ENCODE measurements around the gene NCOA7. TPM values are rescaled to one million over a fixed set of nuclear protein-coding genes. Genes with fewer than 3 reads are reported as not detected.
"Not testable (repeated sequence)": the region's sequence is repeated elsewhere in the genome, so short reads cannot be mapped to it uniquely, and the experiment has no call there.

Gene NCOA7
- total RNA-seq, 1 donor from 2014 or later, result 7.8 TPM

DNA sequence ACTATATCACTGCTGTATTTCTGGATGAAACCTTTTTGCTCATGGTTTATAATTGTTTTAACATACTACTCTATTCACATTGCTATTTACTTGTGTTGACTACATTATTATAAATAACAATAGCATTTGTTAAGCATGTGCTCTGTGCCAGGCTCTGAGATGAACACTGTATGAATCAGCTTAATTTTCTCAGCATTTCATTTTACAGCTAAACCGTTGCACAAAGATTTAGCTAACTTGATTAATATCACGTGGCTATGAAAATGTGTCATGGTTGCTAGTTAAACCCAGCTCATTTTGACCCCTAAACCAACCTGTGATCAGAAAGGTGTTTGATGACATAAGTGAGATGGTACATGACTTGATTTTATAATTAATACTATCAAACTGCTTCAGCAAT lies 77.5 kb downstream of the NCOA7 start:
- no peak for DNase-seq (ENCODE audit: low read depth)

- no peak for DNase-seq (ENCODE audit: low read depth)
Measured at GRCh38 chr6:125868678-125869395, 78.1 kb downstream of the NCOA7 start.

- no peak for DNase-seq (ENCODE audit: low read depth)
Measured at GRCh38 chr6:125869427-125869826, 78.7 kb downstream of the NCOA7 start.

DNA sequence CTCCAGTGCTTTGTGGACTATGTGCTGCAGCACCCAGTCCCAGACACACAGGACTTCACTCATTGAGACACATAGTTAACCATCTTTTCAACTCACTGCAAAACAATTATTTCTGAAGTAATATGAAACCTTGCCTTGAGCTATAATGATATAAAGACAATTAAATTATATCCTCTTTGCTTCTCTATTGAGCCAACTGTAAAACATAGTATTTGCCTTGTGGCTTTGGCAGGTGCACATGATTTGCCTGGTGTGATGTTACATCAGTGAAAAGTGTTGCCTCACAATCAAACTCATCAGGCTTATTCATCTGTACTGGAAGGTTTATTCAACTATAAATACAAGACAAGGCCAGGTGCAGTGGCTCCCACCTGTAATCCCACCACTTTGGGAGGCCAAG lies 80.6 kb downstream of the NCOA7 start:
- DNase-seq (ENCODE audit: low read depth), result peak; percentile 39

GRCh38 chr6:125872259-125872921 lies 81.6 kb downstream of the NCOA7 start:
- peak; percentile 40 for DNase-seq (ENCODE audit: low read depth)

- no peak for DNase-seq (ENCODE audit: low read depth)
Measured at GRCh38 chr6:125882243-125882642, 91.5 kb downstream of the NCOA7 start.

DNA sequence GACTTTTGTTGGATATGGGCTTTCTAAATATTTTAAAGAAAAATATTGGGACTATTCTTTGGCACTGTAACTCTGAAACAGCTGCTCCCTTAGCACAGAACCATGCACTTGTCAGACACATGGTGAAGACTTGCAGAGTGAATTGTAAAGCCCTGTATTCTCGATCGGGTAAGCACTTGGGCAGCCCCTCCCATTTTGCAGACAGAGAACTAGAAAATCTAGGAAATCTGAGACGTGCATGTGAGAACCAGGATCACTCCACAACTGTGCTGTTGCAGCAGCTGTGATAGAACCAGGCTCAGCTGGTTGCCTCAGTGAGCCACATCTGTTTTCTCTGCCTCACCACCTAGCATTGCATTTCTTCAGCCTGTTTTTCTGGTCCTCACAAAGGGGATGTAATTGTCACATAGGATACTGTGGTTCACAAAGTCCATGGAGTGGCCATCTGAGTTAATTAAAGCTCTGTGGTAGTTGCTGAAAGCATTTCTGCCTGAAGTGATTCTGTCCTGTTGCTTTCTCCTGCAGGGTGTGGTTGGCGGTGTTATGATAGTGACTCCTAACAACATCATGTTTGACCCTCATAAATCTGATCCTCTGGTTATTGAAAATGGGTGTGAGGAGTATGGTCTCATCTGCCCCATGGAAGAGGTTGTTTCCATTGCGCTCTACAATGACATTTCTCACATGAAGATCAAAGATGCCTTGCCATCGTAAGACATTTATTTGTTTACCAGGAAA lies 94.0 kb downstream of the NCOA7 start:
- DNase-seq (ENCODE audit: low read depth), result peak; percentile 34

GRCh38 chr6:125886021-125886420 lies 95.3 kb downstream of the NCOA7 start:
- DNase-seq (ENCODE audit: low read depth), result no peak

DNA sequence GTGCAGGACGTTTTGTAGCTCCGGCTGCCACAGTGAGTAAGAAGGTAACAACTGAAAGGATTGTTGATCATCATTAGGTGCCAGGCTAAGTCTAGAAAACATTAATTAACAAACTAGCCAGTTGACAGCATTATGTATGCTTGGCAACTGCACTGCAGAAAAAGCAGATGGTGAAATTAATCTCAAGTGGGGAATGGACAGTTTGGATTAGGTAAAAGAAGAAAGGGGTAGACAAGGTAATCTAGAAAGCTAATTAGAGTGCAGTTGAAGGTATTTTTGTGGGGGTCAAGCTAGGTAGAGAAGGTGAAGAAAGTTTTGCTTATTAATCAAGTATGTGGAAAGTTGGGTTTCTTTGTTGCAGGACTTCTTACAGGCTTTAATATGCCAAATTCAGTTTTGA lies 96.2 kb downstream of the NCOA7 start:
- no peak for DNase-seq (ENCODE audit: low read depth)

DNA sequence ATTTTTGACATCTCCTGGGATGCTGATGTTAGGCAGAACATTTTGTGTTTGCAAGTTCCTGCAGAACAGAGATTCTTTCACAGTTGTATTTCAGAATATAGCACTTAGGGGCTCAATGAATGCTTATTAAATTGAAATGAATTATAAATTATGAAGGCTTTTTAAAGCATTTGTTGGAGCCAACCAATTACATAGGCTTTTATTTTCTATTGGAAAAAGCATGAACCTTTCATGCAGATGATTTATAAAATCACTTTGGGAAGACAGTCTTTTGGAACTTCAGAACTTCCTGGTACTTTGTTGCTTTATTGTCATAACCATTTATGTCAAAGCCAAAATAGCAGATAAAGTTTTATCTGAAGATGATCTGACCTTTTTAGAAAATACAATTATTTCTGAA lies 96.6 kb downstream of the NCOA7 start:
- no peak for DNase-seq (ENCODE audit: low read depth)

GRCh38 chr6:125888989-125889656 lies 98.4 kb downstream of the NCOA7 start:
- no peak for DNase-seq (ENCODE audit: low read depth)

DNA sequence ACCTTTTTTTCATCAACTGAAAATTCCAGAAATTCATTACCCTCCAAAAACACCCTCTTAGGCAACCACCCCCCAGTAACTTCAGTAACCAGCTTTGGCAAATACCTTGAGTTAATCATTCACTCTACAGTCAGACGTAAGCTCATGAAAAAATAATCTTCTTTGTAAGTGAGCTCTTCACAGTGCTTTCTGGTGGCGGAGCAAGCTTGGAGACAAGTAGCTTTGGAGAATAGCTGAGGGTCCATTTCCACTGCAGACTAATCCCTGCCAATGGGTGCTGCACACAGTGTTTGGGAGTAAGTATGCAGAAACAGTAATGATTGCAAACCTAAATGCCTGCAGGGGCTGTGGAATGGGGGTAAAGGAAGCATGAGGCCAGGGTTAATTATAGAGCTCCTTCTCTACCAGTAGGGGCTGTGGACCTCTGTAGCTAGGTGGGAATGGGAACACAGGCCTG lies 109.0 kb downstream of the NCOA7 start:
- no peak for DNase-seq (ENCODE audit: low read depth)

- DNase-seq (ENCODE audit: low read depth), result peak; percentile 75
Measured at GRCh38 chr6:125904871-125905270, 114.1 kb downstream of the NCOA7 start.

DNA sequence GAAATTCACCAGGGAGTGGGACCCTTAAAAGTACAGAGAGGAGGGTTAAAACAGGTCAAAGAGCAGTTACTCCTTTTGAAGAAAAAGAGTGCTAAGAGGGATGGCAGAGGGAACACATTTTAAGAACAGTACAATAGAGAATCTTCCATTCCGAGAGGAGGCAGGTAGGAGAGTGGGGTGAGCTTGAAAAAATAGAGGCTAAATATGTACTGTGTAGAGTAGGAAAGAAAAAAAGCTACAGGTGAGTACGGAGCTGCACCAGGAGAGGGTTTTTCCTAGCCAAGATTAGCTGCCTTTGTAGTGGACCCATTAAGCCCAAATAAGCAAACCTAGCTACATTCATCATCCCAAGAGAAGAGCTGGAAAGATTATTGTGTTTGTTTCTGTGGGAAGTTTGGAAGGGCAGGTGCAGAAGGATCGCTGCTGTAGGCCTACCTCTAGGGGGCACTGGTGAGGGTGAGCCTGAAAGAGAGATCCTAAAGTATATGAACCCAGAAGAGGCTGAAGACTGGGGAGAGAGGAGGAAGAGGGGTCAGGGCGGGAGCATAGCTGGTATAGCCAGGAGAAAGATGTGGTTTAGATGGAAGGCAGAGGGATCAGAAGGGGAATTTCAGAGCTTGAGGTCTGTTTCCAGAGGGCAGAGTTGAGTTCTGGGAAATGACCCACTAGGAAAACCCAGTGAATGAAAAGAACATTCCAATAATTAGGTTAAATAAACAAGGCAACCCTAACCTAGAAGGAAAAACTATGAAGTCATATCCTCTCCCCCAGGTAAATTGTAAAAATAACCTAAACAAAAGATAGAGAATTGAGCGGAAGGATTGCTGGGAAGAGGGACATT lies 115.6 kb downstream of the NCOA7 start:
- peak; percentile 42 for DNase-seq (ENCODE audit: low read depth)

- DNase-seq (ENCODE audit: low read depth), result no peak
Measured at GRCh38 chr6:125910527-125910926, 119.8 kb downstream of the NCOA7 start.

DNA sequence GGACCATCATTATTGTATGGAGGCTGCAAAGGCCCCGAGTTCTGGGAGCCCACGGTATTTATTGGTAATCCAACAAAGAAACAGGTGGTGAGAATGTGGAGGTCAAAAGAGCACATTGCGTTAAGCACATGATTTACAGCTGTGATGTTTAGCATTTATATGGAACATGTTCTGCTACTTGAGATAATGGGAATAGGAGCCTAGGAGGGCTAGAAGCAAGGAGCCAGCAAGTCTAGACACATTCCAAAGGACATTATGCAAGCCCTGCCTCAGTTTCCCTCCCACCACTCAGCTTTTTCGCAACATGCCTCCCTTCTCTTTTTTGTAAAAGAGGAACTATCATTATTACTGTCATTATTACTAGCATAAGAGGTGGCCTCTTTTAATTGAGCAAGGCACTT lies 120.3 kb downstream of the NCOA7 start:
- DNase-seq (ENCODE audit: low read depth), result not testable (repeated sequence)

GRCh38 chr6:125912430-125912829 lies 121.7 kb downstream of the NCOA7 start:
- not testable (repeated sequence) for DNase-seq (ENCODE audit: low read depth)

DNA sequence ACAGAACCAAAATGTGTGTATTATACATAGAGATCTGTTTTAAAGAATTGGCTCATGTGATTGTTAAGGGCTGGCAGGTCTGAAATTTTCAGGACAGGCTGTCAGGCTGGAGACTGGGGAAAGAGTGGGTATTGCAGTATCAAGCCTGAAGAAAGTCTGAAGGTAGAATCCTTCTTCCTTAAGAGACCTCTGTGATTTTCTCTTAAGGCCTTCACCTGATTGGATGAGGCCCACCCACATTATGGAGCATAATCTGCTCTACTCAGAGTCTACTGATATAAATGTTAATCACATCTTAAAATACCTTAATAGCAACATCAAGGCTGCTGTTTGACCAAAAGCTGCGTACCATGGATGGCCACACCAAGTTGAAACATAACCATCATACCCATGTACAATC lies 122.4 kb downstream of the NCOA7 start:
- DNase-seq (ENCODE audit: low read depth), result no peak

DNA sequence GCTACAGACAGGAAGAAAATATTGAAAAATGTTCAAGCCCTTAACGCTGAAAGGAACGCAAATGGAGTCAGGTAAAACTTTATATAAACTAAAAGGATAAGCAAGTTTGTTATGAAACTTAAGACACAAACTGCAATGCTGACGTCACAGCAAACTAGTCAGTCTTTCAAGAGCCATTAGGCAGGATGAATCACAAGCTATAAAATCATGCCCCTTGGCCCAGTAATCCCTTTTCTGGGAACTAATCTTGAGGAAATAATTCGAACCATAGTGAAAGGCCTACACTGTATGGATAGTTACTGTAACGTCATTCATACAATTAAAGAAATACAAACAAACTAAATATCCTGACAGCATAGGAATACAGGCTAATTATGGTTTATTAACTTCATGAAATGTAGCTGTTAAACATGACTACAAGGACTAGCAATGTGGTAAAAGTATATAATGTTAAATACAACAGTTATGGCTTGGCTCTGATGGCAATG lies 123.1 kb downstream of the NCOA7 start:
- DNase-seq (ENCODE audit: low read depth), result peak; percentile 77

GRCh38 chr6:125918230-125918629 lies 127.5 kb downstream of the NCOA7 start:
- no peak for DNase-seq (ENCODE audit: low read depth)

Data from myocyte (in vitro differentiated cells).